ENCODE results near the gene LRSAM1. TPM values are rescaled to one million over a fixed set of nuclear protein-coding genes. Genes with fewer than 3 reads are reported as not detected.

Gene LRSAM1
- total and polyA plus RNA-seq, 2 of the 8 experiments (the other 6 are each of a cell fraction or from before 2014, with no cell fraction given), result 9.7 to 18.3 TPM

GRCh38 chr9:127428348-127428747 lies 23.0 kb upstream of the LRSAM1 start:
- WGBS, 2 experiments (ENCODE audit: extremely low coverage in 1 of 2, insufficient coverage in 1 of 2, insufficient read length in 1 of 2, insufficient replicate concordance in 2 of 2, low coverage in 1 of 2, low lambda C conversion rate in 2 of 2, missing lambda C conversion rate in 1 of 2), result 93% methylated on average over 3 of the region's 3 CpGs; no CpG with 5 or more reads in 1 of the 2 experiments
- Histone ChIP-seq H3K27ac (ENCODE audit: low read depth, low read length) (no peak overlapping the region), H2BK12ac (ENCODE audit: low read depth, low read length) (no peak overlapping the region), H3K23me2 (ENCODE audit: low read depth, low read length) (peaks cover 10% of the 10 kb centered on the region), H3K36me3 (ENCODE audit: control insufficient read depth in 2 of 4, insufficient read depth in 4 of 4, low read length in 3 of 4) (peaks cover 3 to 20% (median 10%) of the 10 kb centered on the region in 4 experiments), H3K79me1 (ENCODE audit: low read depth, low read length) (peaks cover 2% of the 10 kb centered on the region; the same call in 1 of the 2 replicates), H3K9ac (replicated peaks in 1 of 4; ENCODE audit: extremely low read depth in 1 of 4, low read depth in 3 of 4, low read length in 3 of 4) (no peak overlapping the region), H2AFZ (ENCODE audit: low read length) (no peak overlapping the region), H3K56ac (replicated peaks; ENCODE audit: insufficient read length, low read depth, low read length) (no peak overlapping the region), H3K27me3 (replicated peaks in 1 of 4; ENCODE audit: control insufficient read depth in 3 of 4, extremely low read depth in 1 of 4, insufficient read depth in 3 of 4, low read length in 3 of 4) (no peaks in the 10 kb centered on the region), H2BK15ac (ENCODE audit: low read length) (no peak overlapping the region), H3K18ac (ENCODE audit: extremely low read depth, low read length) (no peak overlapping the region), H2AK5ac (ENCODE audit: low read depth, low read length) (no peak overlapping the region), H2BK5ac (ENCODE audit: low read depth, low read length) (no peak overlapping the region), H3K4me1 (replicated peaks in 1 of 4; ENCODE audit: control insufficient read depth in 3 of 4, insufficient read depth in 4 of 4, low read length in 3 of 4) (peaks cover 0 to 3% (median 1%) of the 10 kb centered on the region in 4 experiments; a peak in 2 of 7 replicates), H3K79me2 (ENCODE audit: control insufficient read depth in 1 of 2, insufficient read depth in 2 of 2, low read length in 2 of 2) (peaks cover 7 to 35% of the 10 kb centered on the region in 2 experiments), H4K5ac (ENCODE audit: insufficient read length, low read depth, low read length) (no peak overlapping the region), H3K23ac (ENCODE audit: insufficient read length) (no peak overlapping the region), H3K4me3 (ENCODE audit: extremely low read depth in 1 of 4, insufficient read depth in 2 of 4, low read depth in 3 of 4, low read length in 4 of 4) (no peak overlapping the region), H4K20me1 (replicated peaks in 1 of 2; ENCODE audit: control insufficient read depth in 1 of 2, insufficient read depth in 2 of 2, low read length in 2 of 2) (peaks cover 0 to 6% of the 10 kb centered on the region in 2 experiments), H2BK20ac (ENCODE audit: low read length) (no peak overlapping the region), H2BK120ac (replicated peaks; ENCODE audit: low read depth, low read length) (no peak overlapping the region), H3K4me2 (ENCODE audit: insufficient read depth in 1 of 2, low read depth in 2 of 2, low read length in 2 of 2) (no peak overlapping the region), H3K9me3 (ENCODE audit: insufficient read depth in 2 of 2, low read depth in 1 of 2, low read length in 1 of 2) (no peaks in the 10 kb centered on the region), H4K8ac (ENCODE audit: extremely low read depth, insufficient read depth, low read length) (no peak overlapping the region), H4K91ac (replicated peaks; ENCODE audit: insufficient read length, low read length) (no peak overlapping the region), H3K4ac (replicated peaks; ENCODE audit: insufficient read length, low read depth, low read length) (no peak overlapping the region), H3K14ac (ENCODE audit: insufficient read length) (no peak overlapping the region)
- POLR2A ChIA-PET (ENCODE audit: partially characterized antibody), result interaction anchor here (1.5 kb wide), 1 partner anchor 22 kb away, joined by 4 read pairs; the partner anchor contains the start of genes LRSAM1 and RPL12
- CTCF ChIA-PET (ENCODE audit: partially characterized antibody), result no interaction called here
- FAIRE-seq (no peak), DNase-seq (ENCODE audit: low read depth in 1 of 2, low spot score in 2 of 2) (no peak)
- no peak for TF ChIP-seq TCF12 (IDR thresholded peaks at IDR 0.05; ENCODE audit: low read depth, low read length)
- TF ChIP-seq NRF1 (IDR thresholded peaks at IDR 0.05; ENCODE audit: low read depth, low read length), result no peak
- no peak for TF ChIP-seq EP300 (IDR thresholded peaks at IDR 0.05; ENCODE audit: borderline replicate concordance in 1 of 2, low read depth in 2 of 2, low read length in 2 of 2)
- TF ChIP-seq MAX (IDR thresholded peaks at IDR 0.05), result no peak
- no peak for TF ChIP-seq TAF7 (optimal IDR thresholded peaks at IDR 0.05; ENCODE audit: borderline replicate concordance, low read depth, low read length)
- no peak for TF ChIP-seq CEBPB (IDR thresholded peaks at IDR 0.05; ENCODE audit: low read depth, low read length)
- no peak for TF ChIP-seq CTCF (IDR thresholded peaks at IDR 0.05; ENCODE audit: control extremely low read depth in 1 of 3, insufficient read depth in 1 of 3, low read depth in 1 of 3, low read length in 3 of 3)
- no peak for TF ChIP-seq GTF2F1 (IDR thresholded peaks at IDR 0.05; ENCODE audit: borderline replicate concordance, low read depth, low read length)
- TF ChIP-seq CREB1 (IDR thresholded peaks at IDR 0.05), result no peak
- TF ChIP-seq POLR2A (IDR thresholded peaks at IDR 0.05; ENCODE audit: control extremely low read depth in 1 of 2, low read depth in 2 of 2, low read length in 2 of 2), result no peak
- TF ChIP-seq SP1 (IDR thresholded peaks at IDR 0.05; ENCODE audit: low read depth, low read length), result no peak
- no peak for TF ChIP-seq CBX8 (IDR thresholded peaks at IDR 0.05; ENCODE audit: borderline replicate concordance, low read depth, low read length)

All from H1 (cell line).